Medulla oblongata (tissue), 1 donor: Measurements from ENCODE around the gene CAPN14.
"Not testable (repeated sequence)": the region's sequence is repeated elsewhere in the genome, so short reads cannot be mapped to it uniquely, and the experiment has no call there.

ENCODE experiments used
- DNase-seq: peaks from one replicate; pipeline ENCODE4 v3.0.0-alpha.2; 2015; ENCODE audit errors: extremely low spot score

The CAPN14 gene

DNA sequence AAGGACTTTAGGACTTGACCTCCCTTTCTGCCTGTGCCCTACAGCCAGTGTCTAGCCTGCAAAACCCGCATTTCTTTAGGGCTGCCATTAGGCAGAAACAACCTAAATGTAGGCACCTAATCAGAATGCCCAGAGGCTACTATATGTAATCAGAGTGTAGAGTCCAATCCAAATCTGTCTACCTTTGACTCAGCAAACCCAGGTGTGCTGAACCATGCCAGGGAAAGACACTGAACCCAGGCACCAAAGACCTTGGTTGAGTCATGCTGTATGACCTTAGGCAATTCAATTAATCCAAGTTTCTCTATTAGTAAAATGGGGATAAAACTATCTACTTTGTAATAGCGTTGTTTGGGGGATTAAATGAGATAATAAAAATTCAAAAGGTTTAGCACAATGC is 20.7 kb downstream of the CAPN14 start:
- DNase-seq: no peak

- DNase-seq: no peak
Observed at GRCh38 chr2:31193806-31194205, 23.5 kb downstream of the CAPN14 start.

GRCh38 chr2:31192851-31193392 is 24.4 kb downstream of the CAPN14 start:
- DNase-seq: no peak

- no peak for DNase-seq
Observed at GRCh38 chr2:31192396-31192795, 24.9 kb downstream of the CAPN14 start.

DNA sequence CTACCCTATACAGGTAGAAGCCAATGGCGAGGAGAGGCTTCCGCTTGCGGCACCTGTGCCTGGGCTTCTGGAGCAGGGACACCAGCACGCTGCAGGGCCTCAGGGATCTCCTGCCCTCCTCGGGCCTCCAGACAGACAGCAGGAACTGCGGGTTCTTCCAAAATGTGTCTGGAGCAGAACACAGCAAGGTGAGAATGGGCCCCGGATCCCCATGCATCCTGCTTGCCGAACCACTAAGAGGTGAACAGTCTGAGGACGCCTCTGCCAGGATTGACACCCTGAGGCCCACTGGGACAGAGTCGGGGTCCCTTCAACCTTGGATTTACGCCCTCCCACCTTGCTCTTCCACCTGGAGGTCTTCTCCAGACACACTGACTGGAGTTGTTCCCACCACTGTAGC is 25.4 kb downstream of the CAPN14 start:
- DNase-seq: no peak

GRCh38 chr2:31190188-31190587 is 27.1 kb downstream of the CAPN14 start:
- no peak for DNase-seq

DNA sequence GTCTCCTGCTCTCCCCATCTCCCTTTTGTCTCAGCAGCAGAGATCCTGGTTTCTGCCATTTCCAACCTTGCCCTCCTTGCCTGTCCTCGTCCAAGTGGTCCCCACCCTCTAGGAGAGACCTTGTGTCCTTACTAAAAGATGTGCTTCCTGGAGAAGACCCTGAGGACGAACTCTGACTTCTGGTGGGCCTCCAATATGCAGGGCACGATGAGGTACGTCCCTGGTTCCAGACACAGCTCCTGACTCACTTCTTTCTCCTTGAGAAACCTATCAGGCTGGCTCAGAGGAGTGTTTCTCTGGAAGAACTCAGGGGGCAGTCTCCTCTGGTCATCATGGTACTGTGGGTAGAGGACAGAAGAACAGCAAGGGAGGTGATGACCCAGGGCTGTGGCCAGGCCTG is 28.2 kb downstream of the CAPN14 start:
- DNase-seq: no peak

GRCh38 chr2:31188131-31188530 is 29.2 kb downstream of the CAPN14 start:
- no peak for DNase-seq

GRCh38 chr2:31187166-31187565 is 30.1 kb downstream of the CAPN14 start:
- no peak for DNase-seq

DNA sequence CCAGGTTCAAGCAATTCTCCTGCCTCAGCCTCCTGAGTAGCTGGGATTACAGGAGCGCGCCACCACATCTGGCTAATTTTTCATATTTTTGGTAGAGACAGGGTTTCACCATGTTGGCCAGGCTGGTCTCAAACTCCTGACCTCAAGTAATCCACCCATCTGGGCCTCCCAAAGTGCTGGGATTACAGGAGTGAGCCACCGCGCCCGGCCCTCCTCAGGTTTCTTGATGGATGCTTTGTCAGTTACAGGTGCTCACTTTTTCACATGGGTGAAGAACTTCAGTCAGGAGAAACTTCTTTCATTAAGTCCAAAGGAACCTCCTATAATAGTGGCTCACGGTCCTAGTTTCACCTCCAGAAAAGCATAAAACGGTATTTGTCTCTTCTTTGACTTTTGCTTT is 33.3 kb downstream of the CAPN14 start:
- DNase-seq: not testable (repeated sequence)

GRCh38 chr2:31176742-31177141 is 40.6 kb downstream of the CAPN14 start:
- DNase-seq: no peak

- DNase-seq: no peak
Observed at GRCh38 chr2:31171142-31171541, 46.2 kb downstream of the CAPN14 start.

GRCh38 chr2:31170071-31170698 is 47.1 kb downstream of the CAPN14 start:
- DNase-seq: peak; percentile 76

- DNase-seq: no peak
Observed at GRCh38 chr2:31168291-31168690, 49.0 kb downstream of the CAPN14 start.

DNA sequence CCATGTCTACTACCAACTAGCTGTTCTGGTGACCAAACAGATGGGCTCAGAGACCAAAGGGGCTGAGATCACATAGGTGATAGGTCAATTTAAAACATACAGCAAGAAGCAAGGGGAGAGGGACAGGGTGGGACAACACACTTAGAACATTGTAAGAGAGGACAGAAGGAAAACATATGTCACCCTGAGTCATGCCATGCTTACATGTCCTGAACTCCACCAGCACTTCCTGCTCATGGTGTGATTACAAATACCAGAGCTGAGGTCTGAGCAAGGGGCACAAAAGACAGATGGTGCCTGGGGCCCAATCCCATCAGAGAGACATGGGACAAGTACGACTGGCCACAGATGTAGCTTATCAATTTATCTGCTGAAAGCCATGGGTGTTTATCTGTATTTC is 50.4 kb downstream of the CAPN14 start:
- no peak for DNase-seq

DNA sequence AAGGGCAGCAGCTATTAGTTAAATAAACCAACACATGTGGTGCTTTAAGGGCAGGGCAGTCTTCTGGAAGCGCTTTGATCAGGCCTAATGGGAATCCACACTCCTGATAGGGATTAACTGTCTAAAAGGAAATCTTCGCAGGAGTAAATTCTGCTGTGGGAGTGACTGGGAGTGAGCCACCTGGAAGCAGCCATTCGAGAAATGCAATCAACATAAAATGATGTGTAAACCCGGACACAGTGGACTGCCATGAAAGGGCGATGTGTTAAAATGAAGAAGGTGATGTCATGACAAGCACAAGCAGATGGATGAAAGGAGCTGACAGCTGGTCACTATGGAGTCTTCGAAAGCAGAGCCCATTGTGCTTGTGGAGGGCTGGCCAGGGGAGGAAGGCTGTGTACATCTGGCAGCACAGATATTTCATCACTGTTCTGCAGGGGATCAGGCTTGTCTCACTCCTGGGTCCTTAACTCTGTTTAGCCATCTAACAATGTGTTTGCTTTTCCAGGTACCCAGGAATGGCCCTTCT is 54.2 kb downstream of the CAPN14 start:
- no peak for DNase-seq

GRCh38 chr2:31161637-31162036 is 55.7 kb downstream of the CAPN14 start:
- no peak for DNase-seq

- no peak for DNase-seq
Observed at GRCh38 chr2:31151501-31151900, 65.8 kb downstream of the CAPN14 start.

DNA sequence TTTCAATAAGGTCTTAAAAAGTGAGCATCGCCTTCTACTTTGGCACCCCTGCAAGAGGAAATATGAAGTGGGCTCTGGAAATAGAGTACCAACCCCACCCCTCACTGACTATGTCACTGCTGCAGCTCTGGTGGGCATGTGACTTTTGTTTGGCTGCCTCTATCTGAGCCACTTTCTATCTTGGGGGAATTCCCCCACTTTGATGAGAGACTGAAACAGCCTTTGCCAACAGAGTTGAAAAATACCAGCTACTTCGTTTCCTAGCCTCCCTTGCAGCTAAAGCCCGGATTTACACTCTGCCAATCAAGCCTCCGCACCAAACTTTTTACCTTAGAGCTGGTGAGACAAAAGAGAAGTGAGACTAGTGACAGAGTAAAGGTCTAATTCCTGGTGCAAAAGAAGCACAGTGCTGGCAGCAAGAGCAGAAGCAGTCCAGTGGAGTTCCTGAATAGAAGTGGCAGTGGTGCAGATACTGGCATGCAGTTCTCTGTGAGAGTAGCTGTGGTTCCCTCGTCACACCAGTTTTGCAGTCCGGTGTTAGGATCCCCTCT is 67.1 kb downstream of the CAPN14 start:
- no peak for DNase-seq

DNA sequence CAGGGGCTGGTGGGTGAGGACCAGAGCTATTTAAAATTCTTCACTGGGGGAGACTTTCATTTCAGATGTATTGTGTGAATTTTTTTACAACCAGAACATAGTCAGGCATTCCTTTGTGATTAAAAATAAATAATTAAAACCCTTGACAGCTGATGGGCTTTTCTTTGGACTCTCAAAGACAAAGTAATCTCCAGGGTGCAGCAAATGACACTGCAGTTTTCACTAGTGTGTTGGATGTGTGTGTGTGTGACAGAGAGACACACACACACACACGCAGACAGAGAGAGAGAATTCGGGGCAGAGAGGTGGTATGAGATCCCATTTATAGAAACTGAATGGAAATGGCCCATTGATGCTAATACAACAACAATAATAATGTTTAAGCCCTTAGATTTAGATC is 68.8 kb downstream of the CAPN14 start:
- DNase-seq: no peak

GRCh38 chr2:31147645-31148044 is 69.7 kb downstream of the CAPN14 start:
- DNase-seq: no peak

- DNase-seq: no peak
Observed at GRCh38 chr2:31142110-31142509, 75.2 kb downstream of the CAPN14 start.

DNA sequence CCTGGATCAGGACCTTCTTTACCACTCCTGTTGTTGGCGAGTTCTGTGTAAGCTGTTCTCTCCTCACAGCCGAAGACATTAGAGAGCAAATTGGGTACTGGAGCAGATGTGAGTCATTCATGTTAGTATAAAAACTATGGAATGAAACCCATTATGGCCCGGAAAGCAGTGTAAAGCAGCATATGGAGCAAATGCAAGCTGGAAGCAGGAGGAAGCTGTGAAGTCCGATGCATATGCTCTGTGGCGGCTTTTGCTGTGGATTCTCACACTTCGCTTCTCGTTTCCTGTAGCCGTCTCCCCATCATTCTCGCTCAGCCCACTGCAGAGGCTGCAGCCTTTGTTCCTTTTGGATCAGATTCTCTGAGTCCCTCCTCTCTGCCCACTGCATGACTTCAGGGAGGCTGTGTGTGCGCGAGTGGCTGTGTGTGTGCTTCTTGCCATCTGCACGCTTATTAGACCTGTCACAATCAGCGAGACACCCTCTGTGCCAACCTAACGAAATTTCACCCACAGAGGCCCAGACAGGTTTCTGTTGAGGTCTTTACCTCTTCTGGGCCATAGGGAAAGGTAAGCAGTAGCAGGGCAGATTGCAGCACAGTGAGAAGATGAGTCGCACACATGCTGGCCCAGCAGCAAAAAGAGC is 75.8 kb downstream of the CAPN14 start:
- no peak for DNase-seq
